ENCODE data around the gene CASP8. TPM values are rescaled to one million over a fixed set of nuclear protein-coding genes. Genes with fewer than 3 reads are reported as not detected.
A peak's percentile ranks its signal among the peaks of the same experiment; 100 is the strongest.
"Not testable (repeated sequence)": the region's sequence is repeated elsewhere in the genome, so short reads cannot be mapped to it uniquely, and the experiment has no call there.

Gene CASP8
- total and polyA plus RNA-seq, 2 experiments from 2014 or later, result 11.7 to 20.8 TPM

- peak; percentile 60 for DNase-seq
- Histone ChIP-seq H3K9me3 (ENCODE audit: low read depth) (no peaks in the 10 kb centered on the region), H4K20me1 (ENCODE audit: insufficient read depth) (no peaks in the 10 kb centered on the region), H3F3A (ENCODE audit: insufficient read depth) (no peaks in the 10 kb centered on the region), H3K4me3 (no peak overlapping the region), H3K79me2 (ENCODE audit: insufficient read depth) (no peaks in the 10 kb centered on the region), H3K27ac (peak overlapping the region; percentile 20), H3K27me3 (replicated peaks; ENCODE audit: insufficient read depth) (no peaks in the 10 kb centered on the region), H2AFZ (peak overlapping the region; percentile 80), H3K9me2 (ENCODE audit: insufficient read depth) (no peaks in the 10 kb centered on the region), H3K9ac (no peak overlapping the region), H3K36me3 (ENCODE audit: low read depth) (no peaks in the 10 kb centered on the region), H3K4me2 (ENCODE audit: unreplicated experiment) (peak overlapping the region; percentile 32), H3K4me1 (ENCODE audit: insufficient read depth) (peaks cover 42% of the 10 kb centered on the region)
- WGBS, 2 experiments (ENCODE audit: low coverage in 1 of 2, low lambda C conversion rate in 2 of 2, missing lambda C conversion rate in 2 of 2), result 21 to 26% methylated on average over 7 of the region's 7 CpGs
- no peak for TF ChIP-seq EZH2 (IDR thresholded peaks at IDR 0.05; ENCODE audit: insufficient read depth, poor library complexity, severe bottlenecking)
- TF ChIP-seq EZH2phosphoT487 (IDR thresholded peaks at IDR 0.05; ENCODE audit: insufficient read depth, low read depth), result no peak
- in situ Hi-C loops (cut with MboI), result loop anchor here (5.0 kb wide), 1 partner anchor 125 kb away; no protein-coding TSS in a partner anchor
Measured at GRCh38 chr2:201237486-201238123, 22.7 kb upstream of the CASP8 start.

DNA sequence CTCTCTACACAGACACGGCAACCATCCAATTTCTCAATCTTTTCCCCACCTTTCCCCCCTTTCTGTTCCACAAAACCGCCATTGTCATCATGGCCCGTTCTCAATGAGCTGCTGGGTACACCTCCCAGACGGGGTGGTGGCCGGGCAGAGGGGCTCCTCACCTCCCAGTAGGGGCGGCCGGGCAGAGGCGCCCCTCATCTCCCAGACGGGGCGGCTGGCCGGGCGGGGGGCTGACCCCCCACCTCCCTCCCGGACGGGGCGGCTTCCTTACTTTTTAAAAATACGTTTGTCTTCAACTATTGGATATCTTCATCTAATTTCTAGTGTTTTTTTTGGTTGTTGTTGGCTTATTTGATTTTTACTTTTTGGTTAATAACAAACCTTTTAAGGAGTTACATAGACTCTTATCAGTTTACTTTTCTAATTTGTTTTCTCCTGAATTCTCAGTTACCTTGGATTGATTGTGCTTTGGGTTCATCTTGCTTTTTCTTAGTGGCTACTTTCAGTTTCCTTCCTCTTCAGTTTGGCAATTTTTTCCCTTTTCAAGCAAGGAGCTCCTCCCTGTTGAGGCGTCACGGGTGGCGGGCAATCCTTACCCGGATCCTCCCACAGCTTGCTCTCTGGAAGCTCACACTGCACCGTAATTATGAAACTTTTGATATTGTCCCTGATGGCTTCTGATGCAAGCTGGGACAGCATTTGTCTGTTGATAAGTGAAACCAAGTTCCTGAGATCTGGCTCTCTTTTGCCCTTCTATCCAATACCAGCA, 21.0 kb upstream of the CASP8 start:
- in situ Hi-C loops (cut with MboI), result loop anchor here (5.0 kb wide), 1 partner anchor 123 kb away; no protein-coding TSS in a partner anchor
- peak; percentile 89 for DNase-seq
- not testable (repeated sequence) for H3F3A ChIP-seq (ENCODE audit: insufficient read depth); H3K9me2 ChIP-seq (ENCODE audit: insufficient read depth); H3K9me3 ChIP-seq (ENCODE audit: low read depth); H3K36me3 ChIP-seq (ENCODE audit: low read depth); H3K27me3 ChIP-seq (replicated peaks; ENCODE audit: insufficient read depth); H3K79me2 ChIP-seq (ENCODE audit: insufficient read depth); H4K20me1 ChIP-seq (ENCODE audit: insufficient read depth)
- Histone ChIP-seq H3K9ac (peak overlapping the region; percentile 74), H3K4me2 (ENCODE audit: unreplicated experiment) (peak overlapping the region; percentile 92), H3K4me1 (ENCODE audit: insufficient read depth) (peaks cover 42% of the 10 kb centered on the region), H3K27ac (peak overlapping the region; percentile 60), H3K4me3 (peak overlapping the region; percentile 60), H2AFZ (peak overlapping the region; percentile 90)
- 48 to 54% methylated on average over 18 to 21 of the region's 21 CpGs for WGBS, 2 experiments (ENCODE audit: low coverage in 1 of 2, low lambda C conversion rate in 2 of 2, missing lambda C conversion rate in 2 of 2)

- no peak for DNase-seq
- Histone ChIP-seq H3K9me3 (ENCODE audit: low read depth) (no peaks in the 10 kb centered on the region), H3K4me3 (no peak overlapping the region), H3K79me2 (ENCODE audit: insufficient read depth) (no peaks in the 10 kb centered on the region), H2AFZ (no peak overlapping the region), H3K27me3 (replicated peaks; ENCODE audit: insufficient read depth) (no peaks in the 10 kb centered on the region), H4K20me1 (ENCODE audit: insufficient read depth) (no peaks in the 10 kb centered on the region), H3K4me1 (ENCODE audit: insufficient read depth) (peaks cover 11% of the 10 kb centered on the region), H3K9me2 (ENCODE audit: insufficient read depth) (no peaks in the 10 kb centered on the region), H3K4me2 (ENCODE audit: unreplicated experiment) (no peak overlapping the region), H3F3A (ENCODE audit: insufficient read depth) (no peaks in the 10 kb centered on the region), H3K9ac (no peak overlapping the region), H3K27ac (no peak overlapping the region), H3K36me3 (ENCODE audit: low read depth) (no peaks in the 10 kb centered on the region)
- in situ Hi-C loops (cut with MboI), result no loop called here
- TF ChIP-seq EZH2phosphoT487 (IDR thresholded peaks at IDR 0.05; ENCODE audit: insufficient read depth, low read depth), result no peak
Measured at GRCh38 chr2:201242571-201243277, 17.6 kb upstream of the CASP8 start.

GRCh38 chr2:201244829-201245228, 15.5 kb upstream of the CASP8 start:
- Histone ChIP-seq H3K4me1 (ENCODE audit: insufficient read depth) (peaks cover 2% of the 10 kb centered on the region; the same call in 1 of the 2 replicates), H2AFZ (no peak overlapping the region), H3K4me3 (no peak overlapping the region), H3K9me3 (ENCODE audit: low read depth) (no peaks in the 10 kb centered on the region), H3K4me2 (ENCODE audit: unreplicated experiment) (no peak overlapping the region), H3K36me3 (ENCODE audit: low read depth) (no peaks in the 10 kb centered on the region), H3K27me3 (replicated peaks; ENCODE audit: insufficient read depth) (no peaks in the 10 kb centered on the region), H4K20me1 (ENCODE audit: insufficient read depth) (no peaks in the 10 kb centered on the region), H3K9me2 (ENCODE audit: insufficient read depth) (no peaks in the 10 kb centered on the region), H3F3A (ENCODE audit: insufficient read depth) (no peaks in the 10 kb centered on the region), H3K79me2 (ENCODE audit: insufficient read depth) (no peaks in the 10 kb centered on the region), H3K27ac (no peak overlapping the region), H3K9ac (no peak overlapping the region)
- WGBS, 2 experiments (ENCODE audit: low coverage in 1 of 2, low lambda C conversion rate in 2 of 2, missing lambda C conversion rate in 2 of 2), result 95 to 98% methylated on average over 5 of the region's 5 CpGs
- DNase-seq, result no peak
- TF ChIP-seq EZH2phosphoT487 (IDR thresholded peaks at IDR 0.05; ENCODE audit: insufficient read depth, low read depth), result no peak
- TF ChIP-seq EZH2 (IDR thresholded peaks at IDR 0.05; ENCODE audit: insufficient read depth, poor library complexity, severe bottlenecking), result no peak
- in situ Hi-C loops (cut with MboI), result no loop called here

All from GM23248 (cell line).